Islet of Langerhans (tissue), 1 donor: ENCODE measurements around the gene TOMM34.

Source experiments
- FAIRE-seq: peaks from one replicate; lab custom pipeline; 2011; peaks lifted over from hg19 to GRCh38; lab: Jason Lieb, UNC

Gene TOMM34

DNA sequence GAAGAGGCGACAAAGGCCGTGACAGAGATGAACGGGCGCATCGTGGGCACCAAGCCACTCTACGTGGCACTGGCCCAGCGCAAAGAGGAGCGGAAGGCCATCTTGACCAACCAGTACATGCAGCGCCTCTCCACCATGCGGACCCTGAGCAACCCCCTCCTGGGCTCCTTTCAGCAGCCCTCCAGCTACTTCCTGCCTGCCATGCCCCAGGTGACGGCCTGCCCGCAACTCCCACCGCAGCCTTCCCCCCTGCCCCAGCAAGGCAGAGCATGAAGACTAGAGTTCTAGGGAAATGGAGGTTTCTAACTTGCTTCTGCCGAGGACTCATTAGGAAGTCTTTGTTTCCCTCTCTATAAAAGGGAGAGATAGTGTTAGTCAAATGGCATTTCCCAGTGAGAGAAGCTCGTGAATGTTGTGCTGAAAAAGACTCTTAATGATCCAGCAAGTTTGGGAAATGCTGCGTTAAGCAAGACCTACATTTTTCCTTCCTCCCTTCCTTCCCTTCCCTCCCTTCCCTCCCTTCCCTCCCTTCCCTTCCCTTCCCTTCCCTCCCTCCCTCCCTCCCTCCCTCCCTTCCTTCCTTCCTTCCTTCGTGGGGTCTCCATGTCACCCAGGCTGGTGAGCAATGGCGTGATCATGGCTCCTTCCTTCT, 29.6 kb downstream of the TOMM34 start:
- FAIRE-seq: no peak

DNA sequence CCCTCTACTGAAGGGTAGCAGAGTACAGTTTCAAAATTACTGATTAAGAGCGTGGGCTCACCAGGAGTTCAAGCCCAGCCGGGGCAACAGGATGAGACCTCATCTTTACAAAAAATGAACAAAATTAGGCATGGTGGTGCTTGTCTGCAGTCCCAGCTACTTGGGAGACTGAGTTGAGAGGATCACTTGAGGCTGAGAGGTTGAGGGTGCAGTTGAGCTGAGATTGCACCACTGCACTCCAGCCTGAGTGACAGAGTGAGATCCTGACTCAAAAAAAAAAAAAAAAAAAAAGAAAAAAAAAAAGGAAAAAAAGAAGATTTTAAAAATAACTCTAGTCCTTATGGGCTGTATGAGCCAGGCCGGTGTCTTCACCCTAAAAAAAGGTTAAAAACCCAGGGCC, 31.6 kb downstream of the TOMM34 start:
- no peak for FAIRE-seq

DNA sequence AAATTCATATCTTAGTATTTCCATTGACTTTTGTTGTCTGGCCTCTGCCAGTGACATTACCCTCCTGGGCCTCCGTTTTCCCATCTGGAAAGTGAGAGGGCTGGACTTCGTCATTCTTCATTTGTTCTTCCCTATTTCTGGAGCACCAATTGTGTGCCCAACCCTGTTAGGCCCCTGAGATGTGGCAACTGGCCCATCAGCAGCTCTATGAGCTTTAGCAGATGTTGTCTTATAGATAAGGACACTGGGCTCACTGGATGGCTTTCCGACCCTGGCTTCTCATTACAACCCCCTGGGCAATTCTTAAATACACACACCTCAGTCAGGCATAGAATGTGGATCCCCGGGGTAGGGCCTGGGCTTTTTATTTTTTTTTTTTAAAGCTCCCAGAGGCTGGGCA, 35.7 kb downstream of the TOMM34 start:
- FAIRE-seq: no peak

DNA sequence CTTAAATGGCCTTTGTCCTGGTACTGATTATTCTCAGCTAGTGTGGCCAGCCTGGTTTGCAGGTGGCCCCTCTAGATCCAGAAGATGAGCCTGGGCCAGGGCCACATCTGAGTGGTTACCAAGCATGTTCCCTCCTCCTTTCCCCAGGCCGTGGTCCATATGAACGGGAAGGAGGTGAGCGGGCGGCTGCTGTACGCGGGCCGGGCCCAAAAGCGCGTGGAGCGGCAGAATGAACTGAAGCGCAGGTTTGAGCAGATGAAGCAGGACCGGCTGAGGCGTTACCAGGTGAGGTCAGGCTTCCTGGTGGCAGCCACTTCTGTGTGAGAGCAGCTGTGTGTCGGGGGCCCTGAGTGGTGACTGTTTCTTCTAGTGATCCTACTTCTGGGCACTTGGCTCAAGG, 38.8 kb downstream of the TOMM34 start:
- FAIRE-seq: no peak

DNA sequence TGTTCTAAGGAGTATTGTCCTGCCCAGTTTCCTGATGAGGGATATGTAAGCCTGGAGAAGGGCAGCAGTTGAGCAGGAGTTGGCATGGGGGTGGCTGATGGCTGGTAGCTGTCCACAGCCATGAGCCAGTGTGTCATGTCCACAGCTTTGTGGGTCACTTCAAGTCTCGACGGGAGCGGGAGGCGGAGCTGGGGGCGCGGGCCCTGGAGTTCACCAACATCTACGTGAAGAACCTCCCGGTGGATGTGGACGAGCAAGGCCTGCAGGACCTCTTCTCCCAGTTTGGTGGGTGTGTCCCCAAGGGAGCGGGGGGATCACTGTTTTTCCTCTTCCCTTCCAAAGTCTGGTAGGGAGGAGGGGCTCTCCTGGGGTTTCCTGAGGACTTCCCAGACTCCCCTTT, 41.4 kb downstream of the TOMM34 start:
- FAIRE-seq: no peak

DNA sequence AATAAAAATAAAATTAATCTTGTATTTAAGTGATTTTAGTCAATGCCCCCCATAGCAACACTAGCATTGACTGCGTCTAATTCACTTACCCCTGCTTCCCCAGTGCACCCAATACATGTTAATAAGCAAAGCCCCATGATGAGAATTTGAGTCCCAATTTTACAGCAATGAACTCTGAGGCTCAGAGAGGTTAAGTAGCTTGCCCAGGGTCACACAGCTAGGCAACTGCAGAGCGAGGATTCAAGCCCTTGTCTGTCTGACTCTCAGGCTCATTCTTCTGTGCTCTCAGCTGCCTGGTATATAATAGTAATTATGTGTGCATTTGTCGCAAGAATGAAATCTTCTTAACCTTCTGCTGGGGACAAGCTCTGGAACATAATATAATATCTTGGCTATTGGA, 41.9 kb downstream of the TOMM34 start:
- FAIRE-seq: no peak

DNA sequence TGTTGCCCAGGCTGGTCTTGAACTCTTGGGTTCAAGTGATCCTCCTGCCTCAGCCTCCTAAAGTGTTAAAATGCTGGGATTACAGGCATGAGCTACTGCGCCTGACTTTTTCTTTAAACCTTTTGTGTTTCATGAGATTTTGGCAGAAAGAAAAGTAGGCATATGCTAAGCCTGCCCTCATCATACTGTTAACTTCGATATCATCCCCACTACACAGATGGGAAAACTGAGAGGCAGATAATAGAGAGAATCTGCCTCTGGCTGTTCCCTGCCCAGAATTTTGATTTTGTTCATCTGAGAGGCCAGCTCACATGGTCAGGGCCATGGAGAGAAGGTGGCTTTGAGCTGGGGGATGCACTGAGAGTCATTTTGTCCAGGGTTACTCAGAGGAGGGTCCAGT, 42.8 kb downstream of the TOMM34 start:
- FAIRE-seq: no peak

DNA sequence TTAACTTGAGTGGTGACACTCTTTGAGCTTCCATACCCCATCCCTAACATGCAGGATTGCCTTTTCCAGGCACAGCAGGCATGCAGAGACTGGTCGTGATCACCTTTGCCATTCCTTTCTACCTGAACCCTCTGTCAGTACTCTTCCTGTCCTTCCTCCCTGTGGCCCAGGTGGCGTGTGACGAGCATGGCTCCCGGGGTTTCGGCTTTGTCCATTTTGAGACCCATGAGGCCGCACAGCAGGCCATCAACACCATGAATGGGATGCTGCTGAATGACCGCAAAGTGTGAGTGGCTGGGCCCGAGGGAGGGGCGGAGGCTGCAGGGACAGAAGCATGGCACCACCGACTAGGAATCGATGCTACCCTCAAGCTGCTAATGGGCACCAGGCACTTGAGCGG, 43.6 kb downstream of the TOMM34 start:
- FAIRE-seq: no peak

DNA sequence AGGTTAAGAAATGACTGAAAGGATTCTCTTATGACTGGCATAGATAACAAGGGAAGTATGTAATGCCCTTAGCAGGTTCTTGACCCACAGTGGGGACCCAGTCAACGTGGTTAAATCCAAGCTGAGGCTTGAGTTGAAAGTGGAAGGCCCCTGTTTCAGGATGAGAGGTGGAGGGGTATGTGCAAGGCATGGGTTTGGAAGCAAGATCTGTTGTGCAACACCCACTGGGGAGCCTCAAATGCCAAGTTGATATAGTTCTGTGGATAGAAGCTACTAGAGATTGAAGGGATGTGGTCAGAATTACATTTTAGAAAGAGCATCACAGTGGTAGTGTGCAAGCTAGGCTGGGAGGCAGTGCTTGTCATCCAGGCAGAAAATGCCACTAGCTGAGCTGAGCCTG, 45.3 kb downstream of the TOMM34 start:
- FAIRE-seq: no peak

DNA sequence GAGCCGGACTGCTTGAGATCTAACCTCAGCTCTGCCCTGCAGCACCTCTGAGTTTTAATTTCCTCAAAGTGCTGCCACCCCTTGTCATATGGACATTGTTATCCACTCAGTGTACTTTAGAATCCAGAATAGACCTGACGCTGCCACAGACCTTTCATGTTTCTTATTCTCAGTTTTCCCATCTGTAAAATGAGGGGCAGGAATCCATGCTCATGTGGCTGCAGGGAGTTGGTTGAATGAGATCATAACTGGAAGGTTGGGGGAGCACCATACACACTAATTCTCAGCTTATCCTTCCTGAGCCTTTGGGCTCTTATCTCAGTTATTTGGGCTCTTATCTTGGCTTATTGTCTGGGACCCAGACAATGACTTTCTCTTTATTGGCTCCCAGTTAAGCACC, 48.0 kb downstream of the TOMM34 start:
- FAIRE-seq: no peak

DNA sequence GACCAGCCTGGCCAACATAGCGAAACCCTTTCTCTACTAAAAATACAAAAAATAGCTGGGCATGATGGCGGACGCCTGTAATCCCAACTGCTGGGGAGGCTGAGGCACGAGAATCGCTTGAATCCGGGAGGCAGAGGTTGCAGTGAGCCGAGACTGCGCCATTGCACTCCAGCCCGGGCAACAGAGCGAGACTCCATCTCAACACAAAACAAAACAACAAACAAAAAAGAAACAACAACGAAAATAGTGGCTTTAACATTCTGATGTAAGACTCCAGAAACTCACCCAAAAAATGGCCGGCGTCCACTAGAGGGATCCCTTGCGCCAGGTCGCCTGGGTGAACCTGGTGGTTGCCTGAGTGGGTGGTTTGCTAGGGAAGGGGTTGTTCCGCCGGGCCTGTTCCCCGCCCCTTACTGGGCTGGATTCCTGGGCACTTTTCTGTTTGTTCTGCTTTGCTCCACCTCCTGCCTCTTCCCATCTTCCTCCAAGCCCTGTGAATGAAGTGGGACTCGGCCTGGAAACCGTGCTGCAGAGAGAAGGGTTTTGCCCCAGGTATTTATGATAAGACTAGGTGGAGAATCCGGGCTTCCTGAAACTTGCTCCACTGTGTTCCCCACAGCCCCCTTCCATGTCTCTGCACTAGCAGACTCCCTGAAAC, 48.8 kb downstream of the TOMM34 start:
- no peak for FAIRE-seq

DNA sequence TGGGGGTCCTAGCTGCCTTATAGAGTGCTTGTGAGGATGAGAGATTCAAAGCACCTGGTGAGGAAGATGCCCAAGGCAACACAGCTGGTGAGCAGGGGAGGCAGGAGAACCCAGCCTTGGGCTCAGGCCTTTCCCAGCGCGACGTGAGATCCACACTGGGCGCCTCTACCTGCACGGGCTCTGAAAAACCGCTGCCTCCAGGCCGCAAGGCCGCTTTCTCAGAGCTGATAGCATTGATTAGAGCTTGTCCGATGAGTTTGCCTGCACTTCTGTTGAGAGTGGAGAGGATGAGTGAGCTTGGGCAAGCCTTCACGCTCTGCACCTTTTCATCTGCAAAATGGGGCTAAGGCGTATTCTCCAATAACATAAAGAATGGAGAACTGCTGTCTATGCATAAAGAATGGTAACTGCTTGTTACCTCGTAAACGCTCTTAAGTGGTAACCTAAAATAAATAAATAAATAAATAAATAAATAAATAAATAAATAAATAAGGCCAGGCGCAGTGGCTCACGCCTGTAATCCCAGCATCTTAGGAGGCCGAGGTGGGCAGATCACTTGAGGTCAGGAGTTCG, 49.4 kb downstream of the TOMM34 start:
- no peak for FAIRE-seq

DNA sequence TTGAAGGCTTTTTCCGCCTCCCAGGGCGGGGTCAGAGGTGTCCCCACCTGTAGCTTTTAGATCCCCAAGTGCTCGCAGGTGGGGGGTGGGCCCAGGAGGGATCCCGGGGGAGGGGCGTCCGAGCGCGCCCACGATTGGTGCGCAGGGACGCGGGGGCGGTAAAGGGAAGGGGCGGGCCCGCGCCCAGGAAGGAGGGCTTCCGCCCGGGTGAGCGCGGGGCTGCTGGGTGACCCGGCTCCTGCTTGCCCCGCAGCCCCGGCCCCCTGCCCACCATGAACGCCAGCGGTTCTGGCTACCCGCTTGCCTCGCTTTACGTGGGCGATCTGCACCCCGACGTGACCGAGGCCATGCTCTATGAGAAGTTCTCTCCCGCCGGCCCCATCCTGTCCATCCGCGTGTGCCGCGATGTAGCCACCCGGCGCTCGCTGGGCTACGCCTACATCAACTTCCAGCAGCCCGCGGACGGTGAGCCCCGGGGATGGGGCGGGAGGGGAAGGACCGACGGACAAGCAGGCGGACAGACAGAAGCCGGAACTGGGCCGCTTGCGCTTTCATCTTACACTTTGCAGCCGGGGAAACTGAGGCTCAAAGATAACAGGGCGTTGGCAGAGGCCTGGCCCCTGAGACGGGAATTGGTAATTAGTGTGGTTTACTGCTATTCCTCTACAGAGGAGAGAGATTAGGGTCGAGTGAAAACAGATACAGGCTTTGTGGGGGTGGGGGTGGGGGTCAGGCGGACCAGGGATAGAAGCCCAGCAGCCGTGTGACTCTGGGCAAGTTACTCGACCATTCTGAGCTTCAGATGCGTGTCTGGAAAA, 50.1 kb downstream of the TOMM34 start, which contains the start of gene PABPC1L:
TSS of gene PABPC1L (plus strand) at position 189 of the 818 bp plus-strand sequence. CDS start at position 273, 84 bp downstream.
- FAIRE-seq: no peak

DNA sequence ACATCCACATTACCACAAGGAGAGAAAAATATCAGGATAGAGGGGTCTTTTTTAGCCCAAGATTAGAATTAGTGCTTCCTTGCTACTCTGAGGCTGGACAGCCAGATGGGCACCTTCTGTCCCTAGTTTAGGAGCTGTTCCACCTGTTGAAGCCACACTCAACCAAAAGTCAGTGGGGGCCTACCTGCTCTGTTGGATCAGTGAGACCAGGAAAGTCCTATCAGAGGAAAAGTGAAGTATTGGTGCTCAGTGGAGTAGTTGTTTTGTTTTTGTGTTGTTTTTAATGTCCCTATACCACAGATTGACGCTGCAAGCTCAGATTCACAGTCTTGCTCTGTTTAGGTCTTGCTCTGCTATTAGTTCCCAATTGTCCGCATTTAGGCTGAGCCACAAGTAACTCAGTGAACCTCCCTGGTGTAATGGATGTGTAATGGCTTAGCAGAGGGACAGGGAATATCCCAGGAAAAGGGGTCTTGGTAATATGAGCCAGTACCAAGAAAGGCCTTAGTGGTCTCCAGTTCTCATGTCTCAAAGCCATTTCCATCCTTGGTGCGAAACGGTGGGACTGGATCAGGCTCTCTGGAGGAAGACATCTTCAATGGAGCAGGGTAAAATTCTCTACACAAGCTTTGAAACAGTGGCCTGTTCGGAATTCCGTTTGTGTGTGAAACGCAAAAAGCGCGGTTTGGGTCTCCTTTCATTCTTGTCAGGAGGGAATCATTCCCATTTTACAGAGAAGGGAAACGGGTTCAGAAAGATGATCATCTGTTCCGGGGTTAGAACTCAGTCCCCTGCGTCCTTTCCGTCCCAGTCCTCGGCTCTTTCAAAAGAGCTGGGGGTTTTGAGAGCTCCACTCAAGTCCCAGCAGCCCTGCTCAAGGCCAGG, 51.0 kb downstream of the TOMM34 start:
- no peak for FAIRE-seq

DNA sequence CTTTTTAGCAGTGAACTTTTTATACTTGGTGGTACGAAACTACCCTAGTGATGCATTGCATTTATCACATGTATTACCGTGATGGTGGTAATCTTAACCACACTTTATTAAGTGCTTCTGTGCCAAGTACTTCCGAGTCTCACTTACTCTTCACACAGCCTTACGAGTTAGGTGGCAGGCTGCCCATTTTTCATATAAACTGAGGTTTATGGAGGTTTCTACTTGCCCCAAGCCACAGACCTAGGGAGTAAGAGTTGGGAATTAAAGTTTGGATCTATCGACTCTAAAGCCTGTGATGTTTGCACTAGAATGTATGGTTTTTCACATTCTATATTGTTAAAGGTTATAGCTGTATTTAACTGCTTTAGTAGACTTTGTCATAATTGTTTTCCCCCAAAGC, 55.8 kb downstream of the TOMM34 start:
- FAIRE-seq: no peak

DNA sequence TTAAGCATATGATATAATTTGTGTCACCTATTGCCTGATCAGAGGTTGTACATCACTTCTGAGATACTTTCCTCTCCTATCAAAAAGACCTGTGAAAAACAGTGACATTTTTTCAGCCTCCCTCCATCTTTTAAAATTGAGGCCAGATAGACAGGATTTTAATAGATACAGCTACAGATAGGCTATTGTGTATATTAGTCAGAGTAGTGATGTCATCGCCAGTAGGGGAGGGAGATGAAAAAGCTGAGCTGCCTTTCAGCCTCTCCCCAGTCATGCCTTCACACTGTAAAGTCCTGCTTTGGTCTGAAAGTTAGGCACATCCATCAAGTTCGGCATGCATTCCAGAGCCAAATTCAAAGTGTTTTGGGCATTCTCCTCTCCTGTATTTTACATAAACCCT, 58.2 kb downstream of the TOMM34 start:
- no peak for FAIRE-seq

DNA sequence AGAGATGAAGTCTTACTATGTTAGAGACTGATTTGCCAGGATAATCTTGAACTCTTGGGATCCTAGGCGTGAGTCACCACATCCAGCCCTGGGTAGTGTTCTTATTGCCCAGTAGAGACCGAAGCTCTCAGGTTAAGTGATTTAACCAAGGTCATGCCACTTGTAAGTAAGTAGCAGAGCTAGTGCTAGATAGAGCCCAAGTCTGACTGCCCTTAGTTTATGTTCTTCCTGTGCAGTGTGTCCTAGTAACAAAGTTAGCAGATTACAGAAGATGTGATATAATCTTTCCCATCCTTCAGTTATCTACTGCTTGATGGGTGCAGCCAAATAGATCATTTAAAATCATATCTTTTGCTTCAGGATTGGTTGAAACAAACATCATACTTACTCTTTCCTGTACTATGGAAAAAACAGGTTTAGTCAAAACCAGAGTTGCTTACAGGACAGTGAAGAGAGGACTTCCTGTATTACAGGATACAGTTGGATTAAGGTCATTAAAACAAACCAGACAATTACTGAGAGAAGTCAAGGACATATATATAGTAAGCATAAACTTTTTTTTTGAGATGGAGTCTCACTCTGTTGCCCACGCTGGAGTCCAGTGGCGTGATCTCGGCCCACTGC, 59.9 kb downstream of the TOMM34 start:
- FAIRE-seq: no peak

DNA sequence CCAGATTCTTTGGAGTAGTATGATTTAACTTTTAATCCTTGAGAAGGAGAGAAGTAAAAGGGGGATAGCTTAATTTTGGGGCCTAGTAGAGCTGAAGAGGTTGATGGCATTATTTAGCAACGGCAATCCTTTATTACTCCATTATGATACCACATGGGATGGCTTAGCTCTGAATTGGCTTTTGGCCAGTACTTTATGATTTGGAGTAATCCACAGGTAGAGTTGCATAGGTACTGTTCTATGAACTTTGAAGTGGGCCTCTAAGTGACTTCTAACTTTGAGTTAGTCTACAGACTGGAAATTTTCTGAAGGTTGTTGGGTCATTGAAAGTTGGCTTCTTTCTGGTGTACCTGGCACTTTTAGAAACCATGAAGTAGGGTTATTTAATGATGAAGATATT, 63.1 kb downstream of the TOMM34 start:
- FAIRE-seq: no peak

DNA sequence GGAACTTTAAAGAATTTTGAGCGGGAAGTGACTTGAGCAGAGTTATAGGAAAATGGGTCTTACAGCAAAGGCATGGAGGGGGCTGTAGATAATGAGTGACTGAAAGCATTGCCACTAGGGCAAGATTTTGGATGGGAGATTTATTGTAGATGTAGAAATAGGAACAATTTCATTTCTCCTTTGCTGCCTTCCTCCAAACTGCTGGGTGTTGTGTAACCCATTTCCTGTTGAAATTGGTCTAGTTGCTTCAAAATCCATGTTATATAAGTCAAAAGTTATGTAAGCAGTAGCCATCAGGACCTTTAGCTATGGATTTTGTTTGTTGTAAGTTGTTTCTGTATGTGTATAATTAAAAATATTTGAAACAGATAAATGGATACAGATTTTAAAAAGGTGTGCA, 63.6 kb downstream of the TOMM34 start:
- no peak for FAIRE-seq

DNA sequence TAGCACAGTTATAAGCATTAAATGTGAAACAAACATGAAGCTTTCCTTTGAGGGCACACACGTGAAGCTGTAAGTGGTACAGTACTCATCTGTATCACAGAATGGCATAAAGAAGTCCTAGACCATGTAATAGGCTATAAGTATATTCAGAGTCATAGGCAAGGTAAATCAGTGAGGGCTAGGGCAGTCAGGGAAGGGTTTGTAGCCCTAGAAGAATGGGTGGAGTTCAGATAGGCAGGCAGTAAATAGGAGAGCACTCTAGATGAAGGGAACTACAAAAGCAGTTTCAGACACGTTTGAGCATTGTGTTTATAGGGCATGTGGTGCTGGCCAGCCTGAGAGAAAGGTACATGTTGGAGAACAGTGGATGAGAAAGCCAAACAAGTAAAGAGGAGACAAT, 65.2 kb downstream of the TOMM34 start:
- FAIRE-seq: no peak
